H7 (cell line): ENCODE data around the gene PRKG1. TPM values are rescaled to one million over a fixed set of nuclear protein-coding genes. Genes with fewer than 3 reads are reported as not detected.
A peak's percentile ranks its signal among the peaks of the same experiment; 100 is the strongest.

Experiments
- DNase-seq: peaks from one replicate; pipeline ENCODE4 v3.0.0; 2012
- H3K27me3 ChIP-seq: 2 replicates; pipeline ENCODE4 v1.6.0; 2011; ENCODE audit warnings: mild to moderate bottlenecking, low read length; ENCODE audit not compliant: control insufficient read depth, insufficient read depth
- H3K36me3 ChIP-seq: replicated peaks from 2 replicates; pipeline ENCODE4 v1.5.1; 2011; ENCODE audit warnings: low read length; ENCODE audit not compliant: control insufficient read depth, insufficient read depth
- H3K4me3 ChIP-seq: 2 replicates; pipeline ENCODE4 v1.5.1; 2011; ENCODE audit warnings: low read depth, mild to moderate bottlenecking, control low read depth, low read length, moderate library complexity; ENCODE audit not compliant: insufficient read depth
- total RNA-seq: library from RNA; depleted of rRNA; stranded (reverse); fragments of >200 nt; shearing (Covaris generic); gene quantifications from 2 replicates; pipeline ENCODE4 v1.2.3, GENCODE V29; 2014

The PRKG1 gene
- total RNA-seq, 1 experiment from 2014 or later, result 7.3 TPM

GRCh38 chr10:51907361-51907760 is 833.1 kb downstream of the PRKG1 start:
- H3K4me3 ChIP-seq, result no peak overlapping the region
- peaks cover 37% of the 10 kb centered on the region for H3K27me3 ChIP-seq
- no peaks in the 10 kb centered on the region for H3K36me3 ChIP-seq
- no peak for DNase-seq

DNA sequence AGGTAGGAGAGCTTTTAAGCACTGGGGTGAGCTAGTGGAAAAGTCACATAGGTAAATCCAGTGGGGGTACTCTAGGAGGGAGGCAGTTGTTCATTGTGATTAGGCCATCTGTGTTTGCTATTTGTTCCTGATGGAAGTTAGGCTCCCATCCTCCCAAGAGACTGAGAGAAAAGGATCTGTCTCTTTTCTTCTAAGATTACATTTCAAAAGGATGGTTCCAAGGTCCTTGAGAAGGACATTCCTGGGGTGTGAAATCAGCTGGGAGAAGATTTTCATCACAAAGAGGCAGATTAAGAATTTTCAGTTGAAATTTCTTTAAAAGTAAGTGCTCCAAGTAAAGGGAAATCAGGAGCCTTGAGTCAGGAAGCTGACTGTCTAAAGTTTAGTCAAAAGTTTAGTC is 835.9 kb downstream of the PRKG1 start:
- DNase-seq, result peak; percentile 10

GRCh38 chr10:51910596-51910995 is 836.3 kb downstream of the PRKG1 start:
- Histone ChIP-seq H3K4me3 (no peak overlapping the region), H3K36me3 (no peaks in the 10 kb centered on the region), H3K27me3 (peaks cover 48% of the 10 kb centered on the region)
- no peak for DNase-seq

More for the DNA sequence above, 835.9 kb downstream of the PRKG1 start:
- peaks cover 48% of the 10 kb centered on the region for H3K27me3 ChIP-seq
- no peak overlapping the region for H3K4me3 ChIP-seq
- no peaks in the 10 kb centered on the region for H3K36me3 ChIP-seq

GRCh38 chr10:51911723-51912122 is 837.4 kb downstream of the PRKG1 start:
- no peak for DNase-seq
- Histone ChIP-seq H3K4me3 (no peak overlapping the region), H3K36me3 (no peaks in the 10 kb centered on the region), H3K27me3 (peaks cover 48% of the 10 kb centered on the region)

GRCh38 chr10:51915031-51915542 is 840.8 kb downstream of the PRKG1 start:
- H3K4me3 ChIP-seq, result no peak overlapping the region
- H3K27me3 ChIP-seq, result peaks cover 29% of the 10 kb centered on the region
- H3K36me3 ChIP-seq, result no peaks in the 10 kb centered on the region
- no peak for DNase-seq

- H3K4me3 ChIP-seq, result no peak overlapping the region
- H3K27me3 ChIP-seq, result peaks cover 5% of the 10 kb centered on the region; the same call in 1 of the 2 replicates
- DNase-seq, result no peak
Observed at GRCh38 chr10:51918440-51918839, 844.2 kb downstream of the PRKG1 start.

GRCh38 chr10:51918884-51919325 is 844.6 kb downstream of the PRKG1 start:
- H3K4me3 ChIP-seq, result no peak overlapping the region
- no peak for DNase-seq
- H3K27me3 ChIP-seq, result peaks cover 2% of the 10 kb centered on the region; the same call in 1 of the 2 replicates
- no peaks in the 10 kb centered on the region for H3K36me3 ChIP-seq

More at GRCh38 chr10:51918440-51918839, 844.2 kb downstream of the PRKG1 start:
- H3K36me3 ChIP-seq, result no peaks in the 10 kb centered on the region

- H3K27me3 ChIP-seq, result no peaks in the 10 kb centered on the region
- H3K36me3 ChIP-seq, result no peaks in the 10 kb centered on the region
- H3K4me3 ChIP-seq, result no peak overlapping the region
- DNase-seq, result no peak
Observed at GRCh38 chr10:51920672-51921071, 846.4 kb downstream of the PRKG1 start.

DNA sequence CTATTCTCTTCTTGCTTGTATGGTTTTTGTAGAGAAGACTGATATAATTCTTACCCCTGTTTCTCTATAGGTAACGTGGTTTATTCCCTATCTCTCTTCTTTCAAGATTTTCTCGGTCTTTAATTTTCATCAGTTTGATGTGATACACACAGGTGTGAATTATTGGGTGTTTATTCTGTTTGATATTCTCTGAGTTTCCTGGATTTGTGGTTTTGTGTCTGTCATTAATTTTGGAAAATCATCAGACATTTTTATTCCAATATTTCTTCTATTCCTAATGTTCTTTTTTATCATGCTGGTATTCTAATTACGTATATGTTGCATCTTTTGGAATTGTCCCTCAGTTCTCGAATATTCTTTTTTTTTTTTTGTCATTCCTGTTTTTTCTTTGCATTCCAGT is 850.1 kb downstream of the PRKG1 start:
- no peak overlapping the region for H3K4me3 ChIP-seq
- H3K36me3 ChIP-seq, result no peaks in the 10 kb centered on the region
- H3K27me3 ChIP-seq, result no peaks in the 10 kb centered on the region
- no peak for DNase-seq

GRCh38 chr10:51926337-51926736 is 852.0 kb downstream of the PRKG1 start:
- H3K4me3 ChIP-seq, result no peak overlapping the region
- no peaks in the 10 kb centered on the region for H3K27me3 ChIP-seq
- DNase-seq, result no peak
- no peaks in the 10 kb centered on the region for H3K36me3 ChIP-seq

GRCh38 chr10:51928162-51928561 is 853.9 kb downstream of the PRKG1 start:
- no peak overlapping the region for H3K4me3 ChIP-seq
- no peak for DNase-seq

DNA sequence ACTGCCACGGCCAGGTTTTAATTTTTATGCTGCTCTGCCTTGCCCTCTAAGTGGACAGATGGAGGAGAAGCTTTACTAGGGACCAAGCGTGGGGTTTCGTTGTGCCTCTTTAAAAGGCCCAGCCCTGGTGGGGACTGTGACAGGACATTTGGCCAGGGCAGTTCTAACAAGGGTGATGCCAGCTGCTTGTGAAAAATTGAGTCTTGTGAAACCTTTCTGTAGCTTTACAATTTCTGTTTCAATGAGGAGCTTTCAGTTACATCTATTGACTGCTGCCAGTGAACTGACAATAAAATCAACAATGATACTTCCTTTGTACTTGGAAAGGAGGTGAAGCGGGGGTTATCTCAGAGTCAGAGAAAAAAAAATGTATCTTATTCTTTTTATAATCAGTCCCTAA is 858.2 kb downstream of the PRKG1 start:
- DNase-seq, result no peak
- Histone ChIP-seq H3K4me3 (no peak overlapping the region), H3K27me3 (no peaks in the 10 kb centered on the region), H3K36me3 (no peaks in the 10 kb centered on the region)

More at GRCh38 chr10:51928162-51928561, 853.9 kb downstream of the PRKG1 start:
- no peaks in the 10 kb centered on the region for H3K27me3 ChIP-seq
- H3K36me3 ChIP-seq, result no peaks in the 10 kb centered on the region

DNA sequence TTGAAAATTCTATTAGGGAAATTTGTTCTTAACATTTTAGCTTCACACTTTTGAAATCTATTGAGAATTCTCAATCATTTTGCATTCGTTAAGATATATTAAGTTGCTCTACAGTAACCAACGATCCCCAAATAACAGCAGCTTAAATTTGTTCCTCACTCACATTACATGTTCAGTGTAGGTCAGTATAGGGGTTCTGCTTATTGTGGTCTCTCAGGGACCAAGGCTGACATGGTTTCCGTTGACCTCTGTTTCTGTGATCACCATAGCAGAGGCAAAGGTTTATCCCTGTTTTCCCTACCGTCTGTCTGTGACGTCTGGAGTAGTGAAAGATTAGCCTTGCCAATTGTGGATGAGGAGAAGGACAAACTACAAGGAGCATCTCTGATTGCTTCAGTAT is 860.1 kb downstream of the PRKG1 start:
- H3K27me3 ChIP-seq, result no peaks in the 10 kb centered on the region
- H3K36me3 ChIP-seq, result no peaks in the 10 kb centered on the region
- no peak for DNase-seq
- no peak overlapping the region for H3K4me3 ChIP-seq

GRCh38 chr10:51935341-51935740 is 861.1 kb downstream of the PRKG1 start:
- DNase-seq, result no peak
- Histone ChIP-seq H3K36me3 (no peaks in the 10 kb centered on the region), H3K4me3 (no peak overlapping the region), H3K27me3 (no peaks in the 10 kb centered on the region)

GRCh38 chr10:51937308-51938140 is 863.2 kb downstream of the PRKG1 start:
- Histone ChIP-seq H3K27me3 (no peaks in the 10 kb centered on the region), H3K4me3 (no peak overlapping the region), H3K36me3 (no peaks in the 10 kb centered on the region)
- DNase-seq, result no peak
